IPS-18a (cell line): Measurements from ENCODE around the gene RNF141.
A peak's percentile ranks its signal among the peaks of the same experiment; 100 is the strongest.

ENCODE experiments used
- H3K27ac ChIP-seq: one replicate; pipeline ENCODE4 v1.5.1; 2013; ENCODE audit warnings: low read length
- H3K27me3 ChIP-seq: one replicate; pipeline ENCODE4 v1.6.1; 2013; ENCODE audit warnings: mild to moderate bottlenecking, low read length; ENCODE audit not compliant: control insufficient read depth, insufficient read depth
- H3K36me3 ChIP-seq: one replicate; pipeline ENCODE4 v1.6.1; 2013; ENCODE audit warnings: low read depth, low read length; ENCODE audit not compliant: control insufficient read depth
- H3K4me1 ChIP-seq: one replicate; pipeline ENCODE4 v1.6.1; 2013; ENCODE audit warnings: low read depth, low read length; ENCODE audit not compliant: control insufficient read depth
- H3K4me3 ChIP-seq: one replicate; pipeline ENCODE4 v1.5.1; 2013; ENCODE audit warnings: low read length
- H3K9ac ChIP-seq: one replicate; pipeline ENCODE4 v1.6.1; 2013; ENCODE audit warnings: mild to moderate bottlenecking, low read length, moderate library complexity
- H3K9me3 ChIP-seq: one replicate; pipeline ENCODE4 v1.6.1; 2013; ENCODE audit warnings: low read depth, low read length; ENCODE audit not compliant: control insufficient read depth

RNF141 gene

DNA sequence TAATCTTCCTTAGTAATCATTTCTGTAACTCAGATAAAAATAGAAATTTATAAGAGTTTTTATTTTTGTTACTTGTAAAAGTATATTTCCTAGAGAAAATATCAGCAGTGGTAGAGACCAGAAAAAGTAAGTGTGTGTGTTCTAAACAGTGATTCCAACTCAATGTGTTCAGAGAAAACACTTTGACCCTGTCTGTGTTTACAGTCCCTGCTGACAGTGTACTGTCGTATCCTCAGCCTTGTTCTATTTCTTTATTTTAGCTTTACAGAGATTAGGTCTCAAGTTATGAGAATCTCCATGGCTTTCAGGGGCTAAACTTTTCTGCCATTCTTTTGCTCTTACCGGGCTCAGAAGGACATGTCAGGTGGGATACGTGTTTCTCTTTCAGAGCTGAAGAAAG is 17.3 kb upstream of the RNF141 start:
- no peaks in the 10 kb centered on the region for H3K36me3 ChIP-seq
- no peaks in the 10 kb centered on the region for H3K9me3 ChIP-seq
- H3K9ac ChIP-seq, result no peak overlapping the region
- H3K27me3 ChIP-seq, result no peaks in the 10 kb centered on the region
- H3K4me1 ChIP-seq, result peaks cover 8% of the 10 kb centered on the region
- H3K4me3 ChIP-seq, result no peak overlapping the region
- H3K27ac ChIP-seq, result no peak overlapping the region

DNA sequence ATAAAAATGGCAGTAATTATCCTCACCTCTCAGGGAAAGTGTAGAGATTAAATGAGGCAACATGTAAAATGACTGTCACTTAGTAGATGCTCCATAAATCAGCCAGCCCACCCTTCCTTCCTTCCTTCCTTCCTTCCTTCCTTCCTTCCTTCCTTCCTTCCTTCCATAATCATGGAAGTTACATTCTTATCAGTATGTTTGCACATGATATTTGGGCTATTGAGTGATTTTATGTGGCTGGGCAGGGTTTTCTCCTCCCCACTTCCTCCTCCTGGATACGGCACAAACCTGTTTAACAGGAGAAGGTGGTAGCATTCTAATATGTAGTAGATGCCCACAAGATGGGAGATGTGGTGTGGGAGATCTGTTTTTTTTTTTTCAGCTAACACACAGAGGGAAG is 15.6 kb upstream of the RNF141 start:
- Histone ChIP-seq H3K27me3 (no peaks in the 10 kb centered on the region), H3K4me1 (peaks cover 8% of the 10 kb centered on the region), H3K9ac (no peak overlapping the region), H3K36me3 (no peaks in the 10 kb centered on the region), H3K4me3 (no peak overlapping the region), H3K9me3 (no peaks in the 10 kb centered on the region), H3K27ac (no peak overlapping the region)

DNA sequence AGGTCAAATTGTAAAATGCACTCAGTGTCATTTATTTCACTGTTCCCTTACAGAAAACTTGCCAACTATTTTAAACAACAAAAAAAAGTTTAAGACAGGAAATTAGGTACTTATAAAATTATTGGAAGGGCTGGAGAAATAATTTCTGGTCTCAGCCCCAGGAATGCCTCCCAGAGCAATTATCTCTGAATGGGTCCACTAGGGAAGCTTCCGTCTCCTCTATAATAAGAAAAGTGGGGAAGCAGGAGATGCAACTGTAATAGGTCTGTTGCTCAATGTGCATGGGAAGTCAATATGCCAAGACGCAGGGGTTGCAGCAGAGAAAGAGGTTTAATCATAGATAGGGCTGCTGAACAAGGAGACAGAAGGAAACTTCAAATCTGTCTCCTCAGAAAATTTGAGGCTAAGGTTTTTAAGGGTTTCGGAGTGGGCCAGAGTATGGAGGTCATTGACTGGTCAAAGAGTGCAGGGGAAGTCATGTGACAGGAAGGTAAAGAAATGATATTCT is 10.9 kb upstream of the RNF141 start:
- peaks cover 8% of the 10 kb centered on the region for H3K4me1 ChIP-seq
- H3K27ac ChIP-seq, result no peak overlapping the region
- H3K4me3 ChIP-seq, result no peak overlapping the region
- no peaks in the 10 kb centered on the region for H3K36me3 ChIP-seq
- H3K9ac ChIP-seq, result no peak overlapping the region
- H3K27me3 ChIP-seq, result no peaks in the 10 kb centered on the region
- H3K9me3 ChIP-seq, result no peaks in the 10 kb centered on the region

- Histone ChIP-seq H3K9me3 (no peaks in the 10 kb centered on the region), H3K4me1 (peaks cover 6% of the 10 kb centered on the region), H3K27me3 (no peaks in the 10 kb centered on the region), H3K9ac (no peak overlapping the region), H3K27ac (no peak overlapping the region), H3K4me3 (no peak overlapping the region), H3K36me3 (no peaks in the 10 kb centered on the region)
These were observed 10.3 kb upstream of the RNF141 start for GRCh38 chr11:10551290-10551592.

DNA sequence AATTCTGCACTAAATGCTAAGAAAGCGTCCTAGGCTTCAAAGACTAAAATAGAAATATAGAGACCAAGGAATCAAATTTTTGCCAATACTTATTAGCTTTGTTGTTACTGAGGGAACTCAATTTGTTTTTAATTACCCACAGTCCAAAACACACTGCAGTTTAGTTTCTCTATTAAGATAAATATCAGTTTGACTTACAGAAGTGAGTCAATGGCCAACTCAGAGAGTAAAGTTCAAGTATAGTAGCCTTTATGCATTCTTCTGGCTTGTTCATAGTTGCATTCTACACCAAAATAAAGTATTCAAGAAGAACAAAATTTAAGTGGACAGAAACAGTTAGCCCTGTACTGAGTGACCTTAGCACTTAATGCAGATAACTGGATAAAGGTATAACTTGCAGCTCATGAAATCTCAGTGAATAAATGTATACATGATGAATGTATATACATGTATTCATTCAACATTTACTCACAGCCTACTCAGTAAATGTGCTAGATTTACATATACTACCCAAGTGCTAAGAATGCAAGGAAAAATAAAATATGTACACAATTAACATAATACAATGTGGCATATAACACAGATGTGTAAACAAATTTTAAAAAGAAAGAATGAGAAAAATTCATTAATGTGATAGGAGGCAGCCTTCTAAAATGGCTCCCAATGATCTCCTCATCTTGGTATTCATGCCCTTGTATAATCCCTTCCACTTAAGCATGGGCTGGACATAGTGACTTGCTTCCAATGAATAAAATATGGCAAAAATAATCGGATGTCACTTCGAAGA is 9.7 kb upstream of the RNF141 start:
- Histone ChIP-seq H3K36me3 (no peaks in the 10 kb centered on the region), H3K9ac (no peak overlapping the region), H3K27me3 (no peaks in the 10 kb centered on the region), H3K27ac (no peak overlapping the region), H3K4me1 (peaks cover 4% of the 10 kb centered on the region), H3K9me3 (no peaks in the 10 kb centered on the region), H3K4me3 (no peak overlapping the region)

DNA sequence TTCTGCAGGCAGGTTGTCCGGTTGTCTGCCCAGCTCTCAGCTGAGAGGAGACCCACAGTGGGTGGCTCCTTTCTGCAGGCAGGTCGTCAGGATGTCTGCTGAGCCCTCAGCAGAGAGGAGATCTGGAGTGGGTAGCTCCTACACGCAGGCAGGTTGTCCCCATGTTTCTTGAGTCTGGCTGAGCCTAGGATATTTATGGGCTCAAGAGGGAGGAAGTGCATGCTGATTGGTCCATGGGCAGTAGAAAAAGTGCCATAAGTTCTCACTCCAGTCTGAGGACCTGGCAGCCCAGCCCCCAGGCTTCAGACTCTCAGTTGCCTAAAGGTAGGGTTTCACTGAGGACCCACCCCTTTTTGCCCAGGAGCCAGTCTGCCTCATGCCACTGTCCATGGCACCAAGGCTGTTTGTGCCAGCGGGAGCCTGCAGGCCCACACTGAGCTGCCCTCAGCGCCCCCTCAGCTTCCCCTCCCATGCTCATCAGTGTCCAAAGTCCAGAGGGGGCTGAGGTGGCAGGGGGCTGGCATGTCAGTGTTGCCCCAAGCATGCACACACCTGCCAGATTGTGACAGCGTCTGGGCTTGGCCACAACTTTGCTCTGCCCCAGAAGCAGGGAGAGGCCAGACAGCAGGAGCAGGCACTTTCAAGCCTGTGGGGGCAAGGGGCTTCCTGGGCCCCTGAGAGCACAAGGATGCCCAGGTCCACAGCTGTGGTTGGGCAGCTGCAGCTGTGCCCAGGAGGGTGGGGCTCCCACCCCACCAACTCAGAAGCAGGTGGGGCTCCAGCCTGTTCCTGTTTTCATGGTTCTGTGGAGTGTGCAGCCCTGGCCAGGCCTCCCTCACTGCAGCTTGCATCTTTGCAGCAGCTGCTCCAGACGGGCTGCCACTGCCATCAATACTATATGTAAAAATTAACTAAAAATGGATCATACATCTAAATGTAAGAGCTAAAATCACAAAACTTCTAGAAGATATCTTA is 3.8 kb upstream of the RNF141 start:
- Histone ChIP-seq H3K9me3 (no peaks in the 10 kb centered on the region), H3K9ac (no peak overlapping the region), H3K27me3 (peaks cover 6% of the 10 kb centered on the region), H3K36me3 (no peaks in the 10 kb centered on the region), H3K27ac (no peak overlapping the region), H3K4me1 (peaks cover 9% of the 10 kb centered on the region), H3K4me3 (no peak overlapping the region)

- Histone ChIP-seq H3K9ac (no peak overlapping the region), H3K4me1 (peaks cover 10% of the 10 kb centered on the region), H3K36me3 (no peaks in the 10 kb centered on the region), H3K27ac (no peak overlapping the region), H3K9me3 (no peaks in the 10 kb centered on the region), H3K4me3 (no peak overlapping the region), H3K27me3 (peaks cover 9% of the 10 kb centered on the region)
These were observed 2.8 kb upstream of the RNF141 start for GRCh38 chr11:10543782-10544181.

DNA sequence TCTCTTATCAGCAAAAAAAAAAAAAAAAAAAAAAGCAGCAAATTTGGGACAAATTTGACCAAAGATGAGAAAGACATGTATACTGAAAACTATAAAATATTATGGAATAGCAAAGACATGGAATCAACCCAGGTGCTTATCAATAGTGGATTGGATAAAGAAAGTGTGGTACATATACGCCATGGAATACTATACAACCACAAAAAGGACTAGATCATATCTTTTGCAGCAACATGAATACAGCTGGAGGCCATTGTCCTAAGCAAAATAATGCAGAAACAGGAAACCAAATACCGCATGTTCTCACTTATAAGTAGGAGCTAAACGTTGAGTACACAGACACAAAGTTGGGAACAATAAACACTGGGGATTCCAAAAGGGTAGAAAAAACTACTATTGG is 1.8 kb upstream of the RNF141 start:
- Histone ChIP-seq H3K36me3 (no peaks in the 10 kb centered on the region), H3K27ac (no peak overlapping the region), H3K4me3 (no peak overlapping the region), H3K9ac (no peak overlapping the region), H3K4me1 (peaks cover 10% of the 10 kb centered on the region), H3K27me3 (peaks cover 9% of the 10 kb centered on the region), H3K9me3 (no peaks in the 10 kb centered on the region)

GRCh38 chr11:10541561-10541930 is 559 bp upstream of the RNF141 start:
- Histone ChIP-seq H3K27ac (no peak overlapping the region), H3K36me3 (no peaks in the 10 kb centered on the region), H3K9ac (peak overlapping the region; percentile 48), H3K4me3 (peak overlapping the region; percentile 84), H3K4me1 (peaks cover 10% of the 10 kb centered on the region), H3K9me3 (no peaks in the 10 kb centered on the region), H3K27me3 (peaks cover 9% of the 10 kb centered on the region)

GRCh38 chr11:10540546-10540914 is 457 bp downstream of the RNF141 start:
- no peaks in the 10 kb centered on the region for H3K36me3 ChIP-seq
- peaks cover 9% of the 10 kb centered on the region for H3K27me3 ChIP-seq
- no peaks in the 10 kb centered on the region for H3K9me3 ChIP-seq
- H3K27ac ChIP-seq, result no peak overlapping the region
- H3K9ac ChIP-seq, result peak overlapping the region; percentile 71
- peak overlapping the region; percentile 84 for H3K4me3 ChIP-seq
- H3K4me1 ChIP-seq, result peaks cover 10% of the 10 kb centered on the region

DNA sequence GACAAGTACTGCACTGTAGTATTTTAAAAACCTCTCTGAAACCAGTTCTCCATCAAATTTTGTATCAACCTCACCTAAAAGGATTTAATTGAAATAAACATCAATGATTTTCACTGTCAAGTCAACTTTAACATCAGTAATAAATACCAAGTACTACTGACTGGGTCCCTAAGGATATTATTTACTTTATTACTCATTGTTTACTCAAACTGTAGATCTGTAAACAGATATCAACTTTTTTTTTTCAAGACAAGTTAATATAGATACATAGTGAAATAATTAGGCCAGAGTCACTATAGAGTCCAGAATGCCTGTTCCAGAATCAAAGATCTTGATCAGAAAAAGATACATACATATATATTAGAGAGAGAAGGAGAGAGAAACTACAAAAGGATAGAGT is 1.6 kb downstream of the RNF141 start:
- Histone ChIP-seq H3K9ac (no peak overlapping the region), H3K36me3 (no peaks in the 10 kb centered on the region), H3K4me3 (no peak overlapping the region), H3K4me1 (peaks cover 10% of the 10 kb centered on the region), H3K9me3 (no peaks in the 10 kb centered on the region), H3K27ac (no peak overlapping the region), H3K27me3 (peaks cover 9% of the 10 kb centered on the region)
